Measurements from ENCODE around the gene RIF1.

RIF1 gene, protein sequence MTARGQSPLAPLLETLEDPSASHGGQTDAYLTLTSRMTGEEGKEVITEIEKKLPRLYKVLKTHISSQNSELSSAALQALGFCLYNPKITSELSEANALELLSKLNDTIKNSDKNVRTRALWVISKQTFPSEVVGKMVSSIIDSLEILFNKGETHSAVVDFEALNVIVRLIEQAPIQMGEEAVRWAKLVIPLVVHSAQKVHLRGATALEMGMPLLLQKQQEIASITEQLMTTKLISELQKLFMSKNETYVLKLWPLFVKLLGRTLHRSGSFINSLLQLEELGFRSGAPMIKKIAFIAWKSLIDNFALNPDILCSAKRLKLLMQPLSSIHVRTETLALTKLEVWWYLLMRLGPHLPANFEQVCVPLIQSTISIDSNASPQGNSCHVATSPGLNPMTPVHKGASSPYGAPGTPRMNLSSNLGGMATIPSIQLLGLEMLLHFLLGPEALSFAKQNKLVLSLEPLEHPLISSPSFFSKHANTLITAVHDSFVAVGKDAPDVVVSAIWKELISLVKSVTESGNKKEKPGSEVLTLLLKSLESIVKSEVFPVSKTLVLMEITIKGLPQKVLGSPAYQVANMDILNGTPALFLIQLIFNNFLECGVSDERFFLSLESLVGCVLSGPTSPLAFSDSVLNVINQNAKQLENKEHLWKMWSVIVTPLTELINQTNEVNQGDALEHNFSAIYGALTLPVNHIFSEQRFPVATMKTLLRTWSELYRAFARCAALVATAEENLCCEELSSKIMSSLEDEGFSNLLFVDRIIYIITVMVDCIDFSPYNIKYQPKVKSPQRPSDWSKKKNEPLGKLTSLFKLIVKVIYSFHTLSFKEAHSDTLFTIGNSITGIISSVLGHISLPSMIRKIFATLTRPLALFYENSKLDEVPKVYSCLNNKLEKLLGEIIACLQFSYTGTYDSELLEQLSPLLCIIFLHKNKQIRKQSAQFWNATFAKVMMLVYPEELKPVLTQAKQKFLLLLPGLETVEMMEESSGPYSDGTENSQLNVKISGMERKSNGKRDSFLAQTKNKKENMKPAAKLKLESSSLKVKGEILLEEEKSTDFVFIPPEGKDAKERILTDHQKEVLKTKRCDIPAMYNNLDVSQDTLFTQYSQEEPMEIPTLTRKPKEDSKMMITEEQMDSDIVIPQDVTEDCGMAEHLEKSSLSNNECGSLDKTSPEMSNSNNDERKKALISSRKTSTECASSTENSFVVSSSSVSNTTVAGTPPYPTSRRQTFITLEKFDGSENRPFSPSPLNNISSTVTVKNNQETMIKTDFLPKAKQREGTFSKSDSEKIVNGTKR (N-terminal part only)

DNA sequence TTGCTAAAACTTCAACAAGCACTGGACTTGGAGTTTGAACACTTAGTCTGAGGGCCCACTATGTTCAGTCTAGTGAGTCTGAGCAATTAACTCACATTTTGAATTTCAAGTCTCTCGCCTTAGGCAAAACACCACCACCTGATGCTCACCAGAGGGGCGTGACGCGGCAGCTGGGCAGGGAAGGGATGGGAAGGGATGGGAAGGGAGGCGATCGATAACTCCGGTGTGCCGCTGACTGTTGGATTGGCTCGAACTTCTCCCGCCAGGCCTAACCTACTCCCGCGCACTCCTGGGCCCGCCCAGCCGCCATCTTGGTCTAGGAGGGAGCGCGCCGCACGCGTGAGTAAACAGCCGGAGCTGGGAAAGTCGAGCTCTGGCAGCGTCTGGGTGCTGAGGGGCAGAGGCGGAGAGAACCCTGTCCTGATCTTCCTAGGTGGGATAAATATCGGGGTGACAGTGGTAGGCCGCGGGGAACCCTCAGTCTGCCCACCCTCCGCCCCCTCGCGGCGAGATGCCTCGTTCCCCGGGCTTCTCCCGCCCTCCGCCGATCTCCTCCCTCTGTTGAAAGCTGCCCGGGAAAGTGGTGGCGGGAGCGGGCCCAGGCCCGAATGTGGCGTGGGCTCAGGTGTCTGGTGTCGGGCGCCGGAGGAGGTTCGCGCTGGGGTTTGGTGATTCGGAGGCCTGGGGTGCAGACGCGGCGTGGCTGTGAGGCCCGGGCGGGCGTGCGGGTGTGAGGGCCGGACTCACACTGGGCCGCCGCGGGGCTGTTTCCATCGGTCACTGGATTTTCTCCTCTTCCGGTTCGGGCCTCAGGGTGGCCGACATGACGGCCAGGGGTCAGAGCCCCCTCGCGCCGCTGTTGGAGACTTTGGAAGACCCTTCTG is at the start of gene RIF1:
Gene RIF1 (plus strand): TSS at position 302 of the 884 bp plus-strand sequence. CDS start 522 bp downstream, at position 824.
- peak; percentile 92 for DNase-seq

DNA sequence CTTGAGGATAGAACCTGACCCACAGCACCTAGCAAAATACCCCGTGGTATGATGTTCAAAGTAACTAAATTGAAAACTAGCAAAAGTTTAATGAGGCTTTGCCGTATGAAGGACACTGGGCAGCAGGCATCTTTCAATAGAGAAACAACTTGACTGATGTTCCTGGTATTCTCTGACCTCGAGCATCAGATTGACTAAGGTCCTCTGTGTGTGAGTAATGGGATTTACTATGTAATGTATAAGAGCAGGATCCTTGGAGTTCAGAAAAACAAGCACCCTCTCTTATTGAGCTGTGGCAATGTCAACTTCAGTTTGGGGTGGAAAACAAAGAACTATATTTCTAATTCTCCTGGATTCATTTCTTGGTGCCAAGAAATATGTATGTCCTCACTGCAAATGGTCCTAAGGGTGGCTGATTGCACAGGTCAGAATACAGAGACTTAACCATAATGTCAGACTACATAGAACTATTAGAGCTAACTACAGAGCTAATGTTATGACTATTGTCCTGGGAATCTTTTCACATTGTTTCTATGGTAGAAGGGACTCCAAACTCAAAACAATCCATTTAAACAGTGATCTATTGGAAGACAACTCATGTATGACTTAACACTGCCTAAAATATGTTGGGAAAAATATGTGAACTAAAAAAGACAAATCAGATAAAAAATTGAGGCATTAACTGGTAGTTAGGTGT is 47.9 kb upstream of the RIF1 start:
- DNase-seq = no peak

DNA sequence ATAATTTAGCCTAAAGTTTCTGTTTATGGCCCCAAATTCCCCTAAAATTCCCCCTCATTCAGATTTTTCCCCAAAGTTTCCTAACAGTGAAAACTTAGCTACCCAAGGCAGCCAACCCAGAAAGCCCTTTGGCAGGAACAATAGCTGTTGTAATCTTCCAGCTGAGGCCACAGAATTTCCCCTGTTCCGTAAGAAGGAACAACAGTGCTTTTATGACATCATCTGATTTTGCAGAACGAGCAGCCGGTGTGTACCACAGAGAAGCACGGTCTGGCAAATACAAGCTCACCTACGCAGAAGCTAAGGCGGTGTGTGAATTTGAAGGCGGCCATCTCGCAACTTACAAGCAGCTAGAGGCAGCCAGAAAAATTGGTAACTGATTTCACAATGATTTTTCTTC is 46.0 kb upstream of the RIF1 start:
- no peak for DNase-seq

DNA sequence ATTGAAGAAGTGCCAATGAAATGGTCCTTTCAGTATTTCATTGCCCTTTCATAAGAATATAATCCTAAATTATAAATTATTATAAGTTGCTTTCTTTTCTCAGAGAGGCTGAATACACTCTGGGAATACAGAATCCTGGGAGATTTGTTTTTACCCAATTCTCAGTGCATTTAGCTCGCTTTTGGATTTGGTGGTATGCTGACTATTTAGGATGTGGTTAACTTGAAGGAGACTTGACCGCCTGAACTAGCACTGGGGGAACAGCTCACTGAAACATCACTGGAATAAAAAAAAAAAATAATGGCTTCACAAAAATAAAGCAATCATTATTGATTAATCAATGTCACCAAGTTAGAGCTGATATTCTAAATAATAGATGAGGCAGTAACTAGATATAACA is 42.1 kb upstream of the RIF1 start:
- no peak for DNase-seq

DNA sequence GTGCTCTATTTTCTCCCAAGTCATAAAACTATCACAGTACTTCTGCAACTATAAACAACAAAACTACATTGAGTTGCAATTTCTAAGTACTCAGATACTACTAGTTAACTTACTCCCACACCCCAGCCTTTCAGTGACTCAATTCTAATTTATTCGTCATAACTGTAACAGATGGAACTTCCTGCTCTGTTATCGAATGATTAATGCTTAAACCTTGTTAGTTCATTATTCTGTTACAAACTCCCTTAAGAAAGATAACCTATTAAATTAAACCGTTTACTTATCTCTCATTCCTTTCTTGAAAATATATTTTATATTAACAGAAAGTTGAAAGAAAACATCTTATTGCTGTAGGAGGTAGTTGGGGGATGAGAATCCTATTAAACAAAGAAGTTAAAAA is 35.3 kb upstream of the RIF1 start:
- no peak for DNase-seq

DNA sequence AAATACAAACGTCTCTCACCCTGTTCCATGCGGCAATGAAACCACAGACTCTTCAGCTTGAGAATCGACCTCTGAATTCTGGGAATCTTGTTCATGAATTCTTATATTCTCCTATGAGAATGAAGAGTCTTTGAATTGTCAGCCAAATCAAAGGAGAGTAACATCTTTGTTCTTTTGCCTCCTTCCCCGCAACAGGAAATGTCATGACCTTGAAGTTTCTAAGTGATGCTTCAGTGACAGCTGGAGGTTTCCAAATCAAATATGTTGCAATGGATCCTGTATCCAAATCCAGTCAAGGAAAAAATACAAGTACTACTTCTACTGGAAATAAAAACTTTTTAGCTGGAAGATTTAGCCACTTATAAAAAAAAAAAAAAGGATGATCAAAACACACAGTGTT is 30.5 kb upstream of the RIF1 start:
- DNase-seq = no peak

DNA sequence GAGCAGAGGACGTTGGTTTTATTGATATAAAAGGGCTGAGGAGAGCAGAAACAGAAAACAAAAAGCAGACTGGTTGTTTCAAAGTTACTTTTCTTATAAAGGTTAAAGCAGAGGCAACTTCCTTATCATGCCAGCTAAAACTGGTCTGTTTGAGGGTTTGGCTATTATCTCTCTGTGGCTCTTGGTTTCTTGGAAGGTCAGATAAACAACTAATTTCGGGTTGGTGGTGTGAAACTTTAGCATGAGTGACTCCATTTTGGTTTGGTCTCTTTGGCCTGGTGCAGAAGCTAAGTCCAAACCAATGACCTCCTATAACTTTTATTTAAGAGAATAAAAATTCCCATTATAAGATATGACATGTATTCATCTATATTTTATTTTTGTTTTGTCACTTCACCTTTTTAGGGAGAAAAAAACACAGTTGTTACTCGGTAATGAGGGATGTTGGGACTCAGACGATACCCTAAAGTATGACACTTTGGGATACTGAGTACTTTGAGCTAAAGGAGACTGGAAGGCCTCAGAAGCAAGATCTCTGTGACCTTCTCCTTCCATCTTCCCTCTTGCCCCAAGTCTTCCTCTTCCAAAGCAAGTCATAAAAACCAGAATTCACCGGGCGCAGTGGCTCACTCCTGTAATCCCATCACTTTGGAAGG is 29.0 kb upstream of the RIF1 start:
- DNase-seq = no peak

DNA sequence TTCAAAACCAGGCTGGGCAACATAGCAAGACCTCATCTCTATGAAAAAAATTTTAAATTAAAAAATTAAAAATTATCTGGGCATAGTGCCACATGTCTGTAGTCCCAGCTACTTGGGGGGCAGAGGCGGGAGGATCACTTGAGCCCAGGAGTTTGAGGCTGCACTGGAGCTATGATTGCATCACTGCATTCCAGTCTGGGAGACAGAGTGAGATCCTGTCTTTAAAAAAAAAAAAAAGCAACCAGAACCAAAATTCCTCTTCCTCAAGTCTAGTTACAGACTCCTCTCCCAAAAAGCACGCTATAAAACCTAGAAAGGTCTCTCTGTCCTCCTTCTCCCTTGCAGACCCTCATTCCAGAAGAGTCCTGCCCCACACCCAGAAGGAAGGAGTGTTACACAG is 28.4 kb upstream of the RIF1 start:
- DNase-seq = no peak

DNA sequence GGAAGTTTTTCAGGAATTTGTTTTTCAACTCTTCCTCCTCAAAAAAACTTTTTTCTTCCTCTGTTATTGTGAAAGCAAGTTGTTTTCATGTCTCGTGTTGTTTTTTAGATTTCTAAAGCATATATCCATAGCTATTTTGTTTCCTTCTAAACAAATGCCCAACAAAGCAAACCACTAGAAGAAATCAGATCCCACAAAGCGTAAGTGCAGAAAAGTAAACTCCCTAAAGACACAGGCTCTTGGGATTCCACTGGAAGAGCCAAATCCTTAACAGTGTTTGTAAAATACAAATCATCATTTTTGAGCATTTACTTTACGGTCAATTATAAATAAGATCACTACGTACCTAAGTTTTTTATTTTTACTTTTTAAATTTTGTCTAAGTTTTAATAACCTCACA is 21.7 kb upstream of the RIF1 start:
- no peak for DNase-seq

DNA sequence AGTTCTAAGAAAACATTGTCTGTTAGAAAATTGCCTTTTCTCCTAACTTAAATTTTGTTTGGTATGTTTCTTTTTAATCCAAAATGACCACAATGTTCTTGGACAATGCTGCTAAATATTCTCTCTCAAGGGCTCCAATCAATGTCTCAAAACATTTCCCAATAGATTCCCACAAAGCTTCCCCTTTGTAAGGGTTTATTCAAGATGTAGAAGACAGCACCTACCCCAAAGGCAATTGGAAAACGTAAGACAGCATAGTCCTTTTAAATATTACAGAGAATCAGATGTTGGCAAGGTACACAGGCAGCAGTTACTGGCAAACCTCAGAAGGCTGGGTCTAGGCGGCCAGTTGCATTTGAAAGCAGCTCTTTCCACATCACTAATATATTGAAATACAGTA is 18.3 kb upstream of the RIF1 start:
- no peak for DNase-seq

DNA sequence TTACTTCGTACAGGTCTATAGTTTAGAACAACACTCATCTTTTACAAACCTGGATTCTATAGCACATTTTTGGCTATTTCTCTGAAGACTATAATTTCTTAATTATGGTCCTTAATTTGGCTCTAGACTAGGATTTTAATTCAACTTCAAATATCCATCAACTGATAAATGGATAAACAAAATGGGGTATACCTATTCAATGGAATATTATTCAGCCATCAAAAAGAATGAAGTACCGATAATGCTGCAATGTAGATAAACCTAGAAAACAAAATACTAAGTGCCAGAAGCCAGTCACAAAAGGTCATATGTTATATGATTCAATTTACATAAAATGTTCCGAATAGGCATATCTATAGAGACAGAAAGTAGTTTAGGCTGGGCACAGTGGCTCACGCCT is 15.2 kb upstream of the RIF1 start:
- DNase-seq = no peak

DNA sequence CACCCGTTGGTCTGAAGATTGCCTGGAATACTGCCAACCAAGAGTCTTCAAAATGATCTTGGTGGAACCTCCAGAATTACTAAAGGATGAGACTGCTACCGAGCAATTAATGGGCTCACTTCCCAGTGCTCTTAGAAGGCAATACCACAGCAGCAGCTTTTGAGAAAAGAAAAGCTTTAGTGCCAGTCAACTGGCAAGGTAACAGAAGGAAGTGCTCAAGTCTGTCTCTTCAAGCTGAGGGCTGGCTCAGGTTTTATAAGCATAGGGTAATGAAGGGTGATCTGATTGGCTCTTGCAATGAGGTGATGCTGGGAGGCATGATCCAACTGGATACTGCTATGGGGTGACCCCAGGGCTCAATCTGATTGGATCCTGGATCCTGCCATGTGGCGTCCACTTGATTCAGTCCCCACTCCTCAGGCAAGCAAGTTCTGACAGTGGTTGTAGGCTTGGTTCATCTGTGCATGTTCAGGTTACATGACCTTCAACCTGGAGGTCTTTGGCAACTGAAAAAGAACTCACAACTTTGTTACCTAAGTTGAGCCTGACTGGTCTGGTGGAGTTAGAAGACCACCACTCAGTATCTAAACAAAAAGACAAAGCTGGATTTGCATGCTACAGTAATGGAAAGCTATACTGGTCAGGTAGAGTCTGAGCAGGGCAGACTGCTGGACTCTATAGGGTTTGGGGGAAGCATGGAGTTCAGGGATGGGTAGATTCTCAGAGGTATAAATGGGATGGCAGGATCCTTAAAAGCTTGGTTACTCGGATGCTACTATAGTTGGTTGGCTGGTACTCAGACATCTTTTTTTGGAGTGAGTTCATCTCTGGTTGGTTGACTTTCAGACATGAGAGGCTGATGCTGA is 14.0 kb upstream of the RIF1 start:
- DNase-seq = no peak

DNA sequence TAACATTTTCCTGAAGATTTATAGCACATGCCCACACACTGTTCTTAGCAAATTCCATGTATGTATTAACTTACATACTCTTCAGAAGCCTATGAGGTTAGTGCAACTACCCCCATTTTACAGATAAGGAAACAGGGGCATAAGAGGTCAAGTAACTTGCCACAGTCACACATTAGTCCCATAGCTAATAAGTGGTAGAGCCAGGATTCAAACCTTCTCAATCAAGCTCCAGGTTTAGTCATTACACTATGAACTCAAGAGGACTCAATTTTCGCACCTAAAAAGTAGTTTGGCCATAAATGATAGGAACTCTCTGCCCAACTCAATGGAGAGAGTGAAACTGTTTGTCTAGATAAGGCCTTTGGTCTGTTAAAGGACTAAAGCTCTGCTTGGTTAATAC is 9.7 kb upstream of the RIF1 start:
- no peak for DNase-seq

DNA sequence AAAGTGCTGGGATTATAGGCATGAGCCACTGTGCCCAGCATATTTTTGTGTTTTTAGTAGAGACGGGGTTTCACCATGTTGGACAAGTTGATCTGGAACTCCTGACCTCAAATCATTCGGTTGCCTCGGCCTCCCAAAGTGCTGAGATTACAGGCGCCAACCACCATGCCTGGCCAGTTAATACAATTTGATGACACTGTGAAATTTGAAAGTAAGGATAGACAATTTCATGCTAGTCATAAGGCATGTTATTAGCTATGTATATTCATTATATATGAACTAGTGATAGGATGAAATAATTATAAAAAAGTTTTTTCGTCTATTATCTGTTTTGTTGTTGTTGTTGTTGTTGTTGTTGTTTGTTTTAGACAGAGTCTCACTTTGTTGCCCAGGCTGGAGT is 8.6 kb upstream of the RIF1 start:
- DNase-seq = no peak

DNA sequence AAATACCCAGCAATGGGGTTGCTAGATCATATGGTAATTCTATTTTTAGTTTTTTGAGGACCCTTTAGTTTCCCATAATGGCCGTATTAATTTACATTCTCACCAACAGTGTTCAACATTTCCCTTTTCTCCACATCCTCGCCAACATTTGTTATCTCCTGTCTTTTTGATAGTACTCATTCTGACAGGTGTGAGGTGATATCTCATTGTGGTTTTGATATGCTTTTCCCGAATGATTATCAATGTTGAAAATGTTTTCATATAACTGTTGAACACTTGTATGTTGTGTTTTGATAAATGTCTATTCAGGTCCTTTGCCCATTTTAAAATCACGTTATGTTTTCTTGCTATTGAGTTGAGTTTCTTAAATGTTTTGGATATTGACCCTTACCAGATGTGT is 5.8 kb upstream of the RIF1 start:
- no peak for DNase-seq

DNA sequence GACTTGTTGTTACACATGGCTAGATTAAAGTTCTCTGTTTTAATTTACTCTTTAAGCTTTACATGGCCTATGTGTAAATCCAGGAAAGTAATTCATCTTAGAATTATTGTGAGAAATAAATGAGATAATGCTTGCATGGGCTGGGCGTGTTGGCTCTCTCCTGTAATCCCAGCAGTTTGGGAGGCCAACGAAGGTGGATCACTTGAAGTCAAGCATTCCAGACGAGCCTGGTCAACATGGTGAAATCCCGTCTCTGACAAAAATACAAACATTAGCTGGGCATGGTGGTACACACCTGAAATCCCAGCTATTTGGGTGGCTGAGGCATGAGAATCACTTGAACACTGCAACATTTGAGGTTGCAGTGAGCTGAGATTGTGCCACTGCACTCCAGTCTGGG is 4.3 kb upstream of the RIF1 start:
- DNase-seq = no peak

DNA sequence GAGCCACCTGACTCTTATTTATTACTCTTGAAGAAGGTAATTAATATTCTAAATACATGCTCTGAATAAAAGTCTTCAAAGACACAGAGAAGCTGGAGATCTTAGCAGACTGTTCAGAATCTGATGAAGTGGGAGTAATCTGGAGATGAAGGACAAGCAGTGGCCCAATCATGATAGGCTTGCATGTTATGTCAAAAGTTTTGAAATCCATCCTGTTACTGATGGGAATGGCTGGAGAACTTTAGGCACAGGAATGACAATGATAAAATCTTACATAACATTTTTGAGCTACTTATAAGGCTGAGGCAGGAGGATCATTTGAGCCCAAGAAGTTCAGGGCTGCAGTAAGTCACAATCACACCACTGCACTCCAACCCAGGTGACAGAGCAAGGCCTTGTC is 2.4 kb upstream of the RIF1 start:
- no peak for DNase-seq

DNA sequence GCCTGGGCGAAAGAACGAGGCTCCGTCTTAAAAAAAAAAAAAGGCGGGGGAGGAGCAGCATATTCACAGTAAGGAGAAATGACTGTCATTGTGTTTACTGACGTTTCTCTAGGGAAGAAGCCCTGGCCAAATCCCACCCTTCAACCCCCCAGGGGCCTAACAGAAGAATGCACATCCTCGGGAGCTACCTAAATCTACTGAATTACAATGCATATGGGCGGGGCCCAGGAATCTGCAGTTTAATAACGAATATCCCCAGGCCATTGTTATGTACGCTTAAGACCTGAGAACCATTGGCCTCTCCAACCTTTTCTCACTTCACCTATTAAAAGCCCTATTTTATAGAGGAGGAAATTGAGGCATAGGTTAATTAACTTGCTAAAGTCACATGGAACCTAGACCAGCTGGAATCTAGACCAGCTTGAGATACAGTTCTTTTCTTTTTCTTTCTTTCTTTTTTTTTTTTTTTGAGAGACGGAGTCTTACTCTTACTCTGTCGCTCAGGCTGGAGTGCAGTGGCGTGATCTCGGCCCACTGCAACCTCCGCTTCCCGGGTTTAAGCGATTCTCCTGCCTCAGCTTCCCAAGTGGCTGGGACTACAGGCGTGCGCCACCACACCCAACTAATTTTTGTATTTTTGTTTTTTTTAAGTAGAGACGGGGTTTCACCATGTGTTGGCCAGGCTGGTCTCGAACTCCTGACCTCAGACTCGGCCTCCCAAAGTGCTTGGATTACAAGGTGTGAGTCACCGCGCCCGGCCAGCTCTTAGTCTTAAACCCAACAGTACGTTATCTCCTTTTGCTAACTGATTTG is 708 bp upstream of the RIF1 start:
- DNase-seq = no peak

DNA sequence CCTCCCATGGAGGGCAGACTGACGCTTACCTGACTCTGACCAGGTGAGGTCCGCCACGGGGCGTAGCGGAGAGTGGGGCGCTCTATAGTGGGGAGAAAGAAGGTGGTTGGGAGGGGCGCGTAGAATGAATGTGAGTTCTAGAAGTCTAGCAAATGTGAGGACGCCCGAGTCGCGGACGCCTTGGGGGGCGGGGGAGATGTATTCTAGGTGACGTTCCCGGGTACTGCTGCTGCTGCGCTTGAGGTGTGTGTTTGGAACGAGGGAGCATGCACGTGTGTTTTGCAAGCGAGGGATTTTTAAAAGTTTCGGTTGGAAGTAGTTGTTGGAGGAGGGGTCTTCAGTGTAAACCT is 758 bp downstream of the RIF1 start:
- peak; percentile 80 for DNase-seq

All from activated effector memory CD4-positive, alpha-beta T cell treated with anti-CD3 and anti-CD28 coated beads, Interleukin-2, amount 50 U/mL, for 16 hours (primary cell).